ENCODE measurements around the gene GRIK4. TPM values are rescaled to one million over a fixed set of nuclear protein-coding genes. Genes with fewer than 3 reads are reported as not detected.

GRIK4 gene
- total RNA-seq, 1 donor from 2014 or later = not detected

DNA sequence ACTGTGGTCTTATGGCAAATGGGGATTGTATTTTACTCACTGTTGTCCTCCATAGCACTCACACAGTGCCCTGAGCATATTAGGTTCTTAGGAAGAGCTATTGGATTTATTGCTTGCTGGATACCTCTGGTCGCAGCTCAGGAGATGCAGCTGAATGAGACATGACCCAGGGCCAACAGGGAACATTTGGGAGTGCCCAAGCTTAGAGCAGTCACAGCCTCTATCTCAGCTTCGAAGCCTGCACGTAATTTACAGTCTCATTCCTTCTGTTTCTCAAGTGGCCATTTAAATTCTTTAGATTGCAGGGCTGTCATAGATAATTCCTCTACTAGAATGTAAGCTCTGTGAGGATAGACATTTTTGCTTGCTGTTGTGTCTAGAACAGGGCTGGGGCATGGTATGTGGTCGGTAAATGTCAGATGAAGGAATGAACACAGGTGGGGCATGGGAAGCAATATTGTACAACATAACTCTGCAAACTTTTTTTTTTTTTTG lies 192.8 kb downstream of the GRIK4 start:
- no peaks in the 10 kb centered on the region for H3K9me3 Mint-ChIP-seq
- H3K4me1 Mint-ChIP-seq (ENCODE audit: low read depth) = no peaks in the 10 kb centered on the region
- intact Hi-C loops (cut with micrococcal nuclease) = no loop called here
- DNase-seq (ENCODE audit: low spot score) = no peak
- H3K27me3 Mint-ChIP-seq (ENCODE audit: low read depth) = no peaks in the 10 kb centered on the region
- no peak overlapping the region for H3K4me3 Mint-ChIP-seq (ENCODE audit: low read depth)
- no peak overlapping the region for H3K27ac Mint-ChIP-seq
- no peaks in the 10 kb centered on the region for H3K36me3 Mint-ChIP-seq (ENCODE audit: low read depth)

DNA sequence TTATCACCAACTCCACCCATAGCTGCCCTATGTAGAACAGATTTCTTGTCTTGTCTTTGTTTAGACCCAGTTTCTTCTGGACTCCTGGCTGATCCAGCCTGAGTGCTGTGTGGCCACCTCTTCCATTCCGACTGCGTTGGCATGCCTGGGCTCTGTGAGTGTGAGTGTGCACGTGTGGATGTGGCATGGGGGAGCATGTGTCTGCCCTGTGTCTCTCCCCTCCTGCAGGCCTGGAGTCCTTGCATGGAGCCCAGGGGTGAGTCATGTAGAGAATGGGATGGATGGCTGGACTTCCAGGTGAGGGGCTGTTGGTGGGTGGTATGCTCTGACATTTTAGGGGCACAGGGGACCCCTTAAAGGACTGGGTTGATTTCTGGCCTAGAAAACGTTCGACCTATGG lies 194.7 kb downstream of the GRIK4 start:
- H3K36me3 Mint-ChIP-seq (ENCODE audit: low read depth) = no peaks in the 10 kb centered on the region
- H3K9me3 Mint-ChIP-seq = no peaks in the 10 kb centered on the region
- no peak overlapping the region for H3K4me3 Mint-ChIP-seq (ENCODE audit: low read depth)
- no peaks in the 10 kb centered on the region for H3K4me1 Mint-ChIP-seq (ENCODE audit: low read depth)
- intact Hi-C loops (cut with micrococcal nuclease) = no loop called here
- no peaks in the 10 kb centered on the region for H3K27me3 Mint-ChIP-seq (ENCODE audit: low read depth)
- DNase-seq (ENCODE audit: low spot score) = no peak
- H3K27ac Mint-ChIP-seq = no peak overlapping the region

DNA sequence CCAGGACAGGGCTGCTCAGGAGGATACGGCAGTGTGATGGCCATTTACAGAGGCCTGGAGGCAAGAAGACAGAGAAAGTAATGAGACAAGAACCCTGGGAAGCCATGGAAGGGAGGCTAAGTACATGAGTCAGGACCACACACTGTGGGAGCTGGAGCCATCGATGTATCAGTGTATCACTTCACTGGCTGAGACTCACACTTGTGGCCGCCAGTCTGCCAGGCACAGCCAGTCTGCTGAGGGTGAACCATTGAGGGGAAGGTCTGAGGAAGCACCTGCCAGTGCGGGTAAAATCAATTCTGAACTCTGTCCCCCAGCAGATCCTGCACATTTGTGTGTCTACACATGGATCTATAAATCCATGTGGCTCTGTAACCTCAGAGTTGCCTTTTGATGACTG lies 195.6 kb downstream of the GRIK4 start:
- no peak for DNase-seq (ENCODE audit: low spot score)
- intact Hi-C loops (cut with micrococcal nuclease) = no loop called here
- H3K4me1 Mint-ChIP-seq (ENCODE audit: low read depth) = no peaks in the 10 kb centered on the region
- H3K9me3 Mint-ChIP-seq = no peaks in the 10 kb centered on the region
- no peaks in the 10 kb centered on the region for H3K27me3 Mint-ChIP-seq (ENCODE audit: low read depth)
- H3K36me3 Mint-ChIP-seq (ENCODE audit: low read depth) = no peaks in the 10 kb centered on the region
- no peak overlapping the region for H3K4me3 Mint-ChIP-seq (ENCODE audit: low read depth)
- H3K27ac Mint-ChIP-seq = no peak overlapping the region

DNA sequence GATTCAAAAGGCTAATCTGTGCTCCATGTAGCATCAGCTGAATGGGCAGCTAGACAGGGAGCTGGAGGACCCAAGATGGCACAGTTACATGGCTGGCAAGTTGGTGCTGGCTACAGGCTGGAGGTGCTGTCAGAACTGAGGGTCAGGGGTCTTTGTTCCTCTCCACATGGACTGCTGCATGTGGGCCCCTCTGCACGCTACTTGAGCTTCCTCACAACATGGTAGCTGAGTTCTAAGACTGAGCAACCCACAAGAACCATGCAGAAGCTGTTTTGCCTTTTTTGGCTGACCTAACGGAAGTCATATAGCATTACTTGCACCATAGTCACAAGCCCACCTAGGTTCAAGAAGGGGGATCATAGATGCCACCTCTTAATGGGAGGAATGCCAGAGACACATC lies 196.1 kb downstream of the GRIK4 start:
- no peak for DNase-seq (ENCODE audit: low spot score)
- H3K4me1 Mint-ChIP-seq (ENCODE audit: low read depth) = no peaks in the 10 kb centered on the region
- H3K9me3 Mint-ChIP-seq = no peaks in the 10 kb centered on the region
- no peak overlapping the region for H3K27ac Mint-ChIP-seq
- H3K4me3 Mint-ChIP-seq (ENCODE audit: low read depth) = no peak overlapping the region
- intact Hi-C loops (cut with micrococcal nuclease) = no loop called here
- no peaks in the 10 kb centered on the region for H3K27me3 Mint-ChIP-seq (ENCODE audit: low read depth)
- no peaks in the 10 kb centered on the region for H3K36me3 Mint-ChIP-seq (ENCODE audit: low read depth)

DNA sequence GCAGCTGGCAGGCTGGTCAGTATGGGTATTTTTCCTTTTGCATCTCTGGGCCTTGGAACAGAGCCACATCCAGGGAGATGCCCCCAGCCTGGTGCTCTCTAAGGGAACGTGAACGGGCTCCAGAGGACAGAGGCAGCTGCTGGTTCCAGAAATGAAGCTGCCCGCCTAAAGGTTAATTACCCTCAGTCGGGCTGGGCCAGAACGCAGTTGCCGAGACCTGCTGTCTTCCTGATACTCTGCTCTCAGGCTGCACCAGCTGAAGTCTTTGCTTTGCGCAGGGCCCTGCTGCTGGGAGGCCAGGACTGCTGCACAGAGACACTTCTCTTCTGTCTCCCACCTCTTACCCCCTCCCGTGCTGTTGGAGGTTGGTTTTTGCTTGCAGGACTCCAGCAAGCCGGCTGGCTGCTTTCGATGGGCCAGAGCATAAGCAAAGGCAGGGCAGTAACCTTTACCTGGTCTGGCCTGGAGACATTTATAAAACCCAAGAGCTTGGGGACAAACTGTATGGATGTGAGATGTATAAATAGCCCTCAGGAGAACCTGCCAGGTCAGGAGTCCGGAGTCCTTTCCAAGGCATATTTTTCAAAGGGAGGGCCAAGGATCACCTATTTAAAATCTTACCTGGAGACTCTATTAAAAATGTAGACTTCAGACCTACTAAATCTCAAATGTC lies 197.1 kb downstream of the GRIK4 start:
- Mint-ChIP-seq H3K4me3 (ENCODE audit: low read depth) (no peak overlapping the region), H3K9me3 (no peaks in the 10 kb centered on the region), H3K27me3 (ENCODE audit: low read depth) (no peaks in the 10 kb centered on the region), H3K27ac (no peak overlapping the region), H3K36me3 (ENCODE audit: low read depth) (no peaks in the 10 kb centered on the region), H3K4me1 (ENCODE audit: low read depth) (no peaks in the 10 kb centered on the region)
- intact Hi-C loops (cut with micrococcal nuclease) = no loop called here
- DNase-seq (ENCODE audit: low spot score) = no peak

DNA sequence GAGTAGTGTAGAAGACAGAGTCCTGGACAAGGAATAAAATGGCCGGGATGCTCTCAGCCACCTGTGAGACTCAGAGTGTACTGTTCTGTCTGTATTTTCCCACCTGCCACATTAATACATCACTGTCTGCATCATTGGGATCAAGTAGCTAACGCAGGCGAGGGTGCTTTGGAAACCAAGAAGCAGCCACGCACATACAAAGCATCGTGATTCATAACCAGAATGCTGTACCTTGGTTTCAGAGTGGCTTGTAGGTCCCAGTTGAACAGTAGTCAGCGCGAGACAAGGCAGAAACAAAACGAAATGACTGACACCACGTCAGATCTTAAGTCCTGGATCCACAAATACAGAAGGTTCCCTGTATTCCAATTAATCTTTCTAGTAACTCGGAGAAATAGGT lies 198.3 kb downstream of the GRIK4 start:
- peaks cover 5% of the 10 kb centered on the region for H3K27me3 Mint-ChIP-seq (ENCODE audit: low read depth)
- intact Hi-C loops (cut with micrococcal nuclease) = no loop called here
- DNase-seq (ENCODE audit: low spot score) = no peak
- peaks cover 3% of the 10 kb centered on the region for H3K4me1 Mint-ChIP-seq (ENCODE audit: low read depth)
- H3K9me3 Mint-ChIP-seq = no peaks in the 10 kb centered on the region
- H3K36me3 Mint-ChIP-seq (ENCODE audit: low read depth) = no peaks in the 10 kb centered on the region
- H3K27ac Mint-ChIP-seq = no peak overlapping the region
- H3K4me3 Mint-ChIP-seq (ENCODE audit: low read depth) = no peak overlapping the region

DNA sequence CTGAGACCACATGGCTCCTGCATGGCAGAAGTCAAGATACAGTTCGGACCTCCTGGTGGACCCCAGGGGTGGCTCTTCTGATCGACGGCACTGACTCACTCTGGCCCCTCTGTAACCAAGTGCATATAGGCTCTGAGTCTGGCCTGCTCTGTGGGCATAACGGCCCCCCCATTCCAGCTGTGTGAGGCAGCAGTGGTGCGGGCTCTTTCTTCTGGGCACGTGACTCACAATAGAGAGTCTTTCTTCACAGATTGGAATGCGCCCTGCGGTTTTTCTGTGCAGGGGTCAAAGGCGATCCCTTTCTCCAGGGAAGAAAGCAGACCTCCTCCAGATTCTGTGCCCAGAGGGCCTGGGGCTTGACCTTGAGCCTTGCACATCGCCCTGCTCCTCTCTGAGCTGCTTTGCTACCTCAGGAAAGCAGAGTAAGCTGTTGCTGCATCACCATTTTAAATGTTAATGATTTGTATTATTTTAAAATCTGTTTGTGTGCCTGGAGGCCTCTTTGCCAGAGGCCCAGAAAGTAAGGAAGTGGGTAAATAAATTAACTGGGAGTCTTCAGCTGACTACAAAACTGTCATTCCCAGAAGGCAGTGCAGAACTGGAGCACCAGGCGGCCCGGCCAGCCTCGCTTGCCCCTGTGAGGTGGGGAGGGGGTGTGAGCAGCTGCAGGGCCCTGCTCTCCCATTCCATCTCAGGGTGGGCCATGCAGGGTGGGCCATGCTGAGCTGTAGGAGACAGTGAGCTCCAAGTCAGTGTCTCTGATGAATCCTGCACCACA lies 199.0 kb downstream of the GRIK4 start:
- Mint-ChIP-seq H3K27me3 (ENCODE audit: low read depth) (peaks cover 7% of the 10 kb centered on the region), H3K27ac (no peak overlapping the region), H3K9me3 (no peaks in the 10 kb centered on the region), H3K4me1 (ENCODE audit: low read depth) (peaks cover 7% of the 10 kb centered on the region), H3K36me3 (ENCODE audit: low read depth) (no peaks in the 10 kb centered on the region), H3K4me3 (ENCODE audit: low read depth) (no peak overlapping the region)
- intact Hi-C loops (cut with micrococcal nuclease) = no loop called here
- no peak for DNase-seq (ENCODE audit: low spot score)

DNA sequence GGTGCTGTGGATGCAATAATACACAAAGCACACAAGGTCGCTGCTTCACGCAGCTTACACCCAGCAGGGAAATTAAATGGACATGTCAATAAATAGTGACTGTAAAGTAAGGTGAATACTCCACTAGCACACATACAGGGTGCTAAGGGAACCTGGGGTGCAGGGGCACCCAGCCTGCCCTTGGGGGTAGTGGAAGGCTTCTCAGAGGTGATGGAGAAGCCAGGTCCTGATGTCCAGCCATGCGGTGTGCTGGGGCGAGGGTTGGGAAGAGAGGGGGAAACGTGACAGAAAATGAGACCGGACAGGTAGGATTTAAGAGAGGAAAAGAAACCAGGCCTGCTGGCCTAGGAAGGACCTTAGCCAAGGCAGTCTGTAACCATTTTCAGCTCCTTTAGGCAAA lies 200.5 kb downstream of the GRIK4 start:
- H3K9me3 Mint-ChIP-seq = no peaks in the 10 kb centered on the region
- intact Hi-C loops (cut with micrococcal nuclease) = no loop called here

DNA sequence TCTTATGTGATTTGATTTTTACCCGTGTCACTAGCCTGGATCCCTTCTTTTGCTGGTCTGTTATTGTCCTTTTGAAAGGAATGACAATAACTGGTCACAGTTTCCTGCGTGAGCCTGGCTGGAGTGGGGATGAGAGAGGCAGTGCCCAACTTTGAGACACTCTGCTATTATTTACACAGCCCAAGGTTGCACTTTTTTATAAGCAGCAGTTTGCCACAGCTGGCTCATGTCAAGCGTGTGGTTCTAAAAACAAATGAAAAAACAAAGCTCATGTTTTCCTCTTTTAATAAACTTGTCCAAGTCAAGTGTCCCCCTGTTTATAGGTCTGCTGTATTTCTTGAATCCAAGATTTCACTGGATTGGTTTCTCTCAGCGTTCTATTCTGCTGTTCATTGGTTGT lies 201.3 kb downstream of the GRIK4 start:
- intact Hi-C loops (cut with micrococcal nuclease) = no loop called here
- H3K4me1 Mint-ChIP-seq (ENCODE audit: low read depth) = peaks cover 7% of the 10 kb centered on the region
- no peaks in the 10 kb centered on the region for H3K9me3 Mint-ChIP-seq
- no peak overlapping the region for H3K27ac Mint-ChIP-seq
- no peak for DNase-seq (ENCODE audit: low spot score)
- peaks cover 7% of the 10 kb centered on the region for H3K27me3 Mint-ChIP-seq (ENCODE audit: low read depth)
- no peak overlapping the region for H3K4me3 Mint-ChIP-seq (ENCODE audit: low read depth)
- no peaks in the 10 kb centered on the region for H3K36me3 Mint-ChIP-seq (ENCODE audit: low read depth)

More for the DNA sequence above, 200.5 kb downstream of the GRIK4 start:
- Mint-ChIP-seq H3K36me3 (ENCODE audit: low read depth) (no peaks in the 10 kb centered on the region), H3K4me1 (ENCODE audit: low read depth) (peaks cover 7% of the 10 kb centered on the region), H3K4me3 (ENCODE audit: low read depth) (no peak overlapping the region), H3K27ac (no peak overlapping the region), H3K27me3 (ENCODE audit: low read depth) (peaks cover 7% of the 10 kb centered on the region)
- DNase-seq (ENCODE audit: low spot score) = no peak

DNA sequence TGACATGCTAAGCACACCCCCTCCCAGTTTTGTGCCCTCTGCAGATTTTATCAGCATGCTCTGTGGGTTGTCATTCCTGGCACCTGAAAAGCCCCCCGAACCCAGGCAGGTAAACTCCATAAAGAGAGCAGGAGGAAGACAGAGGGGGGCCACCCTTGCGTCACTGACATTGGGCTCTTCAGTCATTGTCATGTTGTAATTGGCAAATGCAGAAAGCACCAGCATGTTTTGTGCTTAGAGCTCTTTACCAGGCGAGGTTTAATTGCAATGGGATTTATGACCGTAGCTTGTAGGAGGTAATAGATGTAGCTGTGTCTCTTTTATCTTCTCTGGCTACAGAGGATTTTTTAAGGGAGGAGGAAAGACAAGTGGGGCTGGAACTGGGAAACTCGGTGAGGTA lies 201.7 kb downstream of the GRIK4 start:
- H3K27me3 Mint-ChIP-seq (ENCODE audit: low read depth) = peaks cover 7% of the 10 kb centered on the region
- H3K27ac Mint-ChIP-seq = no peak overlapping the region
- no peak for DNase-seq (ENCODE audit: low spot score)
- no peak overlapping the region for H3K4me3 Mint-ChIP-seq (ENCODE audit: low read depth)
- no peaks in the 10 kb centered on the region for H3K9me3 Mint-ChIP-seq
- no peaks in the 10 kb centered on the region for H3K36me3 Mint-ChIP-seq (ENCODE audit: low read depth)
- peaks cover 7% of the 10 kb centered on the region for H3K4me1 Mint-ChIP-seq (ENCODE audit: low read depth)
- intact Hi-C loops (cut with micrococcal nuclease) = no loop called here

DNA sequence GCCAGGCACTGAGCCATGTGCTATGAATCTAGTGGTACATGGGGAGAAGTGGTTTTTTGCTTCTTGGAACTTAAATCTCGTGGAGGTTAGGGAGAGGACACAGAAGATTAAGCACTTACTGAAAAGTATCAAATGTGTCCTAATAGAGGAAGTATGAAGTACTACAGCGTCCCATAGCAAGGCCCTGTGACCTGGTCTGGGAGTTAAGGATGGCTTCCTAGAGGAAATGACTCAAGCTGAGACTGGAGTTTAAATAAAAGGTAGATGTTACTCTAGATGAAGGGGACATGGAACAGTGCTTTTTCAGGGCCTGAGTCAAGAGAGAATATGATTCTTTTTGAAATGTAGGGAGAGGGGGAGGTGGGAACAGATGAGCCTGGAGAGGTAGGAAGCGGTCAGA lies 202.9 kb downstream of the GRIK4 start:
- DNase-seq (ENCODE audit: low spot score) = no peak
- no peaks in the 10 kb centered on the region for H3K9me3 Mint-ChIP-seq
- intact Hi-C loops (cut with micrococcal nuclease) = no loop called here
- peaks cover 7% of the 10 kb centered on the region for H3K4me1 Mint-ChIP-seq (ENCODE audit: low read depth)
- no peaks in the 10 kb centered on the region for H3K36me3 Mint-ChIP-seq (ENCODE audit: low read depth)
- H3K27ac Mint-ChIP-seq = no peak overlapping the region
- peaks cover 7% of the 10 kb centered on the region for H3K27me3 Mint-ChIP-seq (ENCODE audit: low read depth)
- H3K4me3 Mint-ChIP-seq (ENCODE audit: low read depth) = no peak overlapping the region

DNA sequence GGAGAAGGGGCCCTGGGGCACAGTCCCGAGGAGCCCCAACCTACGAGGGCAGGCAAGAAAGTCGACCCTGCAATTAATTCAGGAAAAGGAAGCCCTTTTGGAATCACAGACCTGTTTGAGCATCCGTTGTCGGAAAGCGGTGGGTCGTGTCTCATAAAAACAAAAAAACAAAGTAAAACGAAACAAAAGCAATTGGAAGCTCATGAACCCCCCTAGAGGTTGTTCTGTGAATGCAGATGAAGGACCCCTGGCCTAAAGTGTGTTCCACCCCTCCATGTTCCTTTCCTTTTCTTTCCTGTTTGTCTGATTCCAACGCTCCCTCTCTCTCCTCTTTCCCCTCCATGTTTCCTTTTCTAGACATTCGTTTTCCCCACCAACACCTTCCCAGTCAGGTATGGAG lies 203.7 kb downstream of the GRIK4 start:
- Mint-ChIP-seq H3K4me3 (ENCODE audit: low read depth) (peak overlapping the region; percentile 30), H3K27me3 (ENCODE audit: low read depth) (peaks cover 7% of the 10 kb centered on the region), H3K9me3 (no peaks in the 10 kb centered on the region), H3K36me3 (ENCODE audit: low read depth) (no peaks in the 10 kb centered on the region), H3K4me1 (ENCODE audit: low read depth) (peaks cover 7% of the 10 kb centered on the region), H3K27ac (no peak overlapping the region)
- no peak for DNase-seq (ENCODE audit: low spot score)
- intact Hi-C loops (cut with micrococcal nuclease) = no loop called here

DNA sequence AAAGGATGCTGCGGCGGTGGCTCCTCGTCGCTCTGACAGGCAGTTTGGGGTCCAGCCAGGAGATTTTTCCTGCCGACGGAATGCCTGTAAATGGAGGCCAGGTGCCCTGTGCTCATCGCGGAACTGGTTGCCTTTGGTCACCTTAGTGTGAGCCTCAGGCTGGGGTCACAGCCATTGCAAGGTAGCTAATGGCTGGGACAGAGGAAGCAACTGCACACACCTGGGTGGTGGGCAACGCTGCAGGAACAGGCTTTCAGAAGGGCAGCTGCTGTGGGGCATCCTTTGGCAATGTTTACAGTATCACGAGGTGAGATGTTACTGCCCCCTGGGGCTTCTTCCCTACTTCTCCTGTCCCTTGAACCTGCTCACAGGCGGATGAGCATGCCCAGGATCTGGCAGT lies 205.5 kb downstream of the GRIK4 start:
- Mint-ChIP-seq H3K9me3 (no peaks in the 10 kb centered on the region), H3K4me3 (ENCODE audit: low read depth) (no peak overlapping the region), H3K36me3 (ENCODE audit: low read depth) (no peaks in the 10 kb centered on the region), H3K27me3 (ENCODE audit: low read depth) (peaks cover 7% of the 10 kb centered on the region), H3K27ac (no peak overlapping the region), H3K4me1 (ENCODE audit: low read depth) (peaks cover 7% of the 10 kb centered on the region)
- intact Hi-C loops (cut with micrococcal nuclease) = no loop called here
- DNase-seq (ENCODE audit: low spot score) = no peak

Measured in activated T-helper 2 cell treated with anti-CD3 and anti-CD28 coated beads, Interferon-gamma antibody, Interleukin-2, Interleukin-4, amounts not matched to agents 10 μg/mL and 5 μg/mL and 100 μg/mL, durations not matched to agents 14 hours and 24 hours and 36 hours (primary cell).